Fibroblast of lung (primary cell): ENCODE data around the gene LINC01488.

ENCODE experiments used
- EZH2 ChIP-seq: IDR thresholded peaks from 2 replicates; pipeline ENCODE4 v1.5.1; 2012; ENCODE audit warnings: low read length, control low read depth, mild to moderate bottlenecking; ENCODE audit errors: missing control alignments
- TF ChIP-seq, protein P1 (sequence below), 2 donors: IDR thresholded peaks in 1 of 2; conservative IDR thresholded peaks in 1 of 2; 1 replicate in 1 of 2; 2 replicates in 1 of 2; pipeline ENCODE4 v1.5.1; 2011 to 2012; ENCODE audit warnings: low read length in 2 of 2, control low read depth in 1 of 2, inconsistent platforms in 1 of 2, low read depth in 1 of 2, mild to moderate bottlenecking in 1 of 2

- TF ChIP-seq, protein P1, sequence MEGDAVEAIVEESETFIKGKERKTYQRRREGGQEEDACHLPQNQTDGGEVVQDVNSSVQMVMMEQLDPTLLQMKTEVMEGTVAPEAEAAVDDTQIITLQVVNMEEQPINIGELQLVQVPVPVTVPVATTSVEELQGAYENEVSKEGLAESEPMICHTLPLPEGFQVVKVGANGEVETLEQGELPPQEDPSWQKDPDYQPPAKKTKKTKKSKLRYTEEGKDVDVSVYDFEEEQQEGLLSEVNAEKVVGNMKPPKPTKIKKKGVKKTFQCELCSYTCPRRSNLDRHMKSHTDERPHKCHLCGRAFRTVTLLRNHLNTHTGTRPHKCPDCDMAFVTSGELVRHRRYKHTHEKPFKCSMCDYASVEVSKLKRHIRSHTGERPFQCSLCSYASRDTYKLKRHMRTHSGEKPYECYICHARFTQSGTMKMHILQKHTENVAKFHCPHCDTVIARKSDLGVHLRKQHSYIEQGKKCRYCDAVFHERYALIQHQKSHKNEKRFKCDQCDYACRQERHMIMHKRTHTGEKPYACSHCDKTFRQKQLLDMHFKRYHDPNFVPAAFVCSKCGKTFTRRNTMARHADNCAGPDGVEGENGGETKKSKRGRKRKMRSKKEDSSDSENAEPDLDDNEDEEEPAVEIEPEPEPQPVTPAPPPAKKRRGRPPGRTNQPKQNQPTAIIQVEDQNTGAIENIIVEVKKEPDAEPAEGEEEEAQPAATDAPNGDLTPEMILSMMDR (conservative IDR thresholded peaks at IDR 0.05 in 1 of 2, IDR thresholded peaks at IDR 0.05 in 1 of 2; ENCODE audit: low read depth in 1 of 2, low read length in 2 of 2), result no peak
- TF ChIP-seq EZH2, result no peak
Observed at GRCh38 chr11:69537126-69537525, 55.7 kb downstream of the LINC01488 start.
